CD4-positive, alpha-beta memory T cell (primary cell): Measurements from ENCODE around the gene NCOR2. TPM values are rescaled to one million over a fixed set of nuclear protein-coding genes. Genes with fewer than 3 reads are reported as not detected.
A peak's percentile ranks its signal among the peaks of the same experiment; 100 is the strongest.
"Not testable (repeated sequence)": the region's sequence is repeated elsewhere in the genome, so short reads cannot be mapped to it uniquely, and the experiment has no call there.

ENCODE experiments used
- CTCF ChIA-PET: fragments of 350-600 bp; sonication (Branson Sonifier 250); formaldehyde crosslinking; loops from one replicate; lab custom pipeline; 2021; ENCODE audit warnings: inconsistent platforms; ENCODE audit not compliant: partially characterized antibody; lab: Charles Lee
- POLR2A ChIA-PET: fragments of 350-600 bp; sonication (Branson Sonifier 250); formaldehyde crosslinking; loops from one replicate; lab custom pipeline; 2021; ENCODE audit not compliant: partially characterized antibody; lab: Charles Lee
- DNase-seq, 5 donors: peaks; one replicate each; pipeline versions ENCODE4 v3.0.0 to v3.0.0-alpha.2; 2020 to 2022; ENCODE audit warnings: mixed read lengths in 1 of 5
- H3K27ac ChIP-seq: one replicate; pipeline ENCODE4 v1.7.0; 2013; ENCODE audit warnings: low read depth, low read length
- H3K27me3 ChIP-seq: 2 replicates; pipeline ENCODE4 v1.7.0; 2013; ENCODE audit warnings: mild to moderate bottlenecking, low read length, moderate library complexity; ENCODE audit not compliant: insufficient read depth
- H3K36me3 ChIP-seq: 2 replicates; pipeline ENCODE4 v1.7.0; 2013; ENCODE audit warnings: mild to moderate bottlenecking, low read length, moderate library complexity; ENCODE audit not compliant: insufficient read depth
- H3K4me1 ChIP-seq: 2 replicates; pipeline ENCODE4 v1.7.0; 2013; ENCODE audit warnings: mild to moderate bottlenecking, low read length, moderate library complexity; ENCODE audit not compliant: insufficient read depth
- H3K4me3 ChIP-seq, 2 donors: one replicate each; pipeline ENCODE4 v1.7.0; 2013; ENCODE audit warnings: low read length in 2 of 2, mild to moderate bottlenecking in 1 of 2
- H3K9me3 ChIP-seq, 2 donors: one replicate each; pipeline ENCODE4 v1.7.0; 2013; ENCODE audit warnings: low read length in 2 of 2, control low read depth in 1 of 2; ENCODE audit not compliant: control insufficient read depth in 1 of 2
- H3K27ac Mint-ChIP-seq, 7 donors: one replicate each; pipeline ENCODE4 v1.8.0; 2020 to 2021; ENCODE audit warnings: mixed read lengths in 7 of 7, mild to moderate bottlenecking in 6 of 7, inconsistent platforms in 3 of 7, moderate library complexity in 3 of 7
- H3K27me3 Mint-ChIP-seq, 2 donors: one replicate each; pipeline ENCODE4 v1.8.0; 2020 to 2021; ENCODE audit warnings: mixed read lengths in 2 of 2
- H3K36me3 Mint-ChIP-seq, 2 donors: one replicate each; pipeline ENCODE4 v1.8.0; 2020 to 2021; ENCODE audit warnings: mixed read lengths in 2 of 2, inconsistent platforms in 1 of 2, mild to moderate bottlenecking in 1 of 2
- H3K4me1 Mint-ChIP-seq, 4 donors: one replicate each; pipeline ENCODE4 v1.8.0; 2020 to 2021; ENCODE audit warnings: mixed read lengths in 4 of 4, mild to moderate bottlenecking in 1 of 4
- H3K4me3 Mint-ChIP-seq, 8 donors: one replicate each; pipeline ENCODE4 v1.8.0; 2020 to 2021; ENCODE audit warnings: mixed read lengths in 8 of 8, mild to moderate bottlenecking in 7 of 8, moderate library complexity in 6 of 8, inconsistent platforms in 3 of 8
- H3K9me3 Mint-ChIP-seq, 8 donors: one replicate each; pipeline ENCODE4 v1.8.0; 2020 to 2021; ENCODE audit warnings: mixed read lengths in 8 of 8, mild to moderate bottlenecking in 5 of 8, inconsistent platforms in 3 of 8, moderate library complexity in 1 of 8
- intact Hi-C: fragments of 100-400 bp; cut with micrococcal nuclease; formaldehyde crosslinking; loops from one replicate; pipeline ENCODE4 v1.15.1; 2023
- polyA plus RNA-seq, 2 donors: library from polyadenylated mRNA; unstranded; fragments of 300-500 nt; fragmentation: Illumina TruSeq; gene quantifications; one replicate each; pipeline ENCODE4 v1.2.3, GENCODE V29; 2021
- total RNA-seq, 2 experiments: library from RNA; stranded (reverse); gene quantifications; one replicate each; pipeline ENCODE4 v1.2.3, GENCODE V29; 2021

NCOR2 gene
- total and polyA plus RNA-seq, 4 experiments from 2014 or later: 0.37 to 105 (median 54.5) TPM

DNA sequence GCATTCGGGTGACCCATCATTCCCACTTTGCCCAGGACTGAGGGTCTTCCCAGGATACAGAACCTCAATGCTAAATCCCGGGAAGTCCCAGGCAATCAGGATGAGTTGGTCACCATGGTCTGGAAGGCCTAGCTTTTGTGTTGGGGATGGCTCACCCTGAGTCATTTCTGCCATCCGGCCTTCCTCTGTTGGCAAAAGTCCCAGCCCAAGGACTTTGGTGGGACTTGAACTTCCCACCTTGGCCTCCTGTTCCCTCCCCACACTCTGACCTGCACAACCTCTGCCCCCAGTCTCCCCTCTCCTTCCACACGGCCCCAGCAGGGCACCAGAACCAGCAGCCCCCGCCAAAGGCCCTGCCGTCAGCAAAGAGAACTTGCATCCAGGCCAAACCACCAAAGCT, 24.6 kb upstream of the NCOR2 start:
- Mint-ChIP-seq H3K4me1 (peaks cover 7 to 18% (median 11%) of the 10 kb centered on the region in 4 donors), H3K9me3 (peaks cover 0 to 8% (median 4%) of the 10 kb centered on the region in 8 donors), H3K36me3 (no peaks in the 10 kb centered on the region), H3K27me3 (peaks cover 2 to 4% of the 10 kb centered on the region in 2 donors), H3K27ac (no peak overlapping the region), H3K4me3 (no peak overlapping the region)
- H3K27me3 ChIP-seq: no peaks in the 10 kb centered on the region
- H3K9me3 ChIP-seq: no peaks in the 10 kb centered on the region
- ChIA-PET POLR2A (no interaction called here), CTCF (no interaction called here)
- DNase-seq: no peak
- H3K27ac ChIP-seq: no peak overlapping the region
- no peak overlapping the region for H3K4me3 ChIP-seq
- H3K4me1 ChIP-seq: peaks cover 13% of the 10 kb centered on the region
- intact Hi-C loops: no loop called here
- no peaks in the 10 kb centered on the region for H3K36me3 ChIP-seq

GRCh38 chr12:124590447-124590846, 23.0 kb upstream of the NCOR2 start:
- H3K4me3 ChIP-seq: no peak overlapping the region
- Mint-ChIP-seq H3K9me3 (peaks cover 0 to 8% (median 4%) of the 10 kb centered on the region in 8 donors), H3K36me3 (no peaks in the 10 kb centered on the region), H3K4me3 (no peak overlapping the region), H3K27me3 (peaks cover 2 to 3% of the 10 kb centered on the region in 2 donors), H3K27ac (no peak overlapping the region), H3K4me1 (peaks cover 7 to 18% (median 11%) of the 10 kb centered on the region in 4 donors)
- peaks cover 13% of the 10 kb centered on the region for H3K4me1 ChIP-seq
- POLR2A ChIA-PET: no interaction called here
- intact Hi-C loops: no loop called here
- CTCF ChIA-PET: no interaction called here
- no peaks in the 10 kb centered on the region for H3K27me3 ChIP-seq
- H3K27ac ChIP-seq: no peak overlapping the region
- no peaks in the 10 kb centered on the region for H3K36me3 ChIP-seq
- no peaks in the 10 kb centered on the region for H3K9me3 ChIP-seq
- DNase-seq: no peak

- H3K27ac ChIP-seq: no peak overlapping the region
- H3K4me1 Mint-ChIP-seq: peaks cover 7 to 18% (median 11%) of the 10 kb centered on the region in 4 donors
- intact Hi-C loops: no loop called here
- ChIA-PET CTCF (no interaction called here), POLR2A (interaction anchor here (0.5 kb wide), 1 partner anchor 74 kb away, joined by 3 read pairs; no protein-coding TSS in a partner anchor)
- no peak overlapping the region for H3K4me3 ChIP-seq
- no peaks in the 10 kb centered on the region for H3K36me3 Mint-ChIP-seq
- H3K27ac Mint-ChIP-seq: peak overlapping the region in 5 of 7 donors; percentile 14 to 74 (median 28)
- peaks cover 13% of the 10 kb centered on the region for H3K4me1 ChIP-seq
- no peaks in the 10 kb centered on the region for H3K36me3 ChIP-seq
- H3K4me3 Mint-ChIP-seq: peak overlapping the region in 3 of 8 donors; percentile 29 to 70 (median 37)
- H3K27me3 Mint-ChIP-seq: peaks cover 2% of the 10 kb centered on the region in 2 donors
- H3K9me3 ChIP-seq: no peaks in the 10 kb centered on the region
- peak in 1 of 5 donors; percentile 55 for DNase-seq
- H3K27me3 ChIP-seq: no peaks in the 10 kb centered on the region
- H3K9me3 Mint-ChIP-seq: peaks cover 0 to 8% (median 4%) of the 10 kb centered on the region in 8 donors
Measured at GRCh38 chr12:124588751-124589267, 21.4 kb upstream of the NCOR2 start.

GRCh38 chr12:124588018-124588634, 20.7 kb upstream of the NCOR2 start:
- intact Hi-C loops: no loop called here
- peaks cover 13% of the 10 kb centered on the region for H3K4me1 ChIP-seq
- ChIA-PET POLR2A (interaction anchor here (0.5 kb wide), 1 partner anchor 74 kb away, joined by 3 read pairs; no protein-coding TSS in a partner anchor), CTCF (no interaction called here)
- Mint-ChIP-seq H3K36me3 (no peaks in the 10 kb centered on the region), H3K27me3 (peaks cover 2% of the 10 kb centered on the region in 2 donors), H3K9me3 (peaks cover 0 to 8% (median 4%) of the 10 kb centered on the region in 8 donors), H3K4me1 (peaks cover 7 to 18% (median 11%) of the 10 kb centered on the region in 4 donors), H3K27ac (no peak overlapping the region), H3K4me3 (no peak overlapping the region)
- H3K9me3 ChIP-seq: no peaks in the 10 kb centered on the region
- no peak overlapping the region for H3K27ac ChIP-seq
- H3K4me3 ChIP-seq: no peak overlapping the region
- no peak for DNase-seq
- H3K36me3 ChIP-seq: no peaks in the 10 kb centered on the region
- no peaks in the 10 kb centered on the region for H3K27me3 ChIP-seq

GRCh38 chr12:124586756-124587155, 19.3 kb upstream of the NCOR2 start:
- peaks cover 0 to 8% (median 4%) of the 10 kb centered on the region in 8 donors for H3K9me3 Mint-ChIP-seq
- DNase-seq: no peak
- H3K9me3 ChIP-seq: no peaks in the 10 kb centered on the region
- no peak overlapping the region for H3K27ac Mint-ChIP-seq
- ChIA-PET POLR2A (no interaction called here), CTCF (no interaction called here)
- H3K4me1 ChIP-seq: peaks cover 13% of the 10 kb centered on the region
- peaks cover 7 to 18% (median 10%) of the 10 kb centered on the region in 4 donors for H3K4me1 Mint-ChIP-seq
- no peak overlapping the region for H3K4me3 ChIP-seq
- no peak overlapping the region for H3K4me3 Mint-ChIP-seq
- peaks cover 2% of the 10 kb centered on the region in 2 donors for H3K27me3 Mint-ChIP-seq
- no peaks in the 10 kb centered on the region for H3K36me3 Mint-ChIP-seq
- no peaks in the 10 kb centered on the region for H3K27me3 ChIP-seq
- intact Hi-C loops: no loop called here
- no peaks in the 10 kb centered on the region for H3K36me3 ChIP-seq
- no peak overlapping the region for H3K27ac ChIP-seq

GRCh38 chr12:124584494-124584893, 17.1 kb upstream of the NCOR2 start:
- CTCF ChIA-PET, H3K9me3 ChIP-seq, H3K27me3 ChIP-seq, H3K4me3 ChIP-seq, DNase-seq, H3K4me3 Mint-ChIP-seq, intact Hi-C loops, POLR2A ChIA-PET, H3K27ac Mint-ChIP-seq, H3K36me3 Mint-ChIP-seq, H3K9me3 Mint-ChIP-seq, H3K27ac ChIP-seq, H3K36me3 ChIP-seq, H3K27me3 Mint-ChIP-seq: not testable (repeated sequence)
- H3K4me1 ChIP-seq: peaks cover 12% of the 10 kb centered on the region
- peaks cover 5 to 11% (median 8%) of the 10 kb centered on the region in 4 donors for H3K4me1 Mint-ChIP-seq

- no peak overlapping the region for H3K27ac ChIP-seq
- no peak for DNase-seq
- H3K4me1 ChIP-seq: peaks cover 6% of the 10 kb centered on the region
- intact Hi-C loops: no loop called here
- H3K27me3 ChIP-seq: no peaks in the 10 kb centered on the region
- ChIA-PET POLR2A (no interaction called here), CTCF (no interaction called here)
- Mint-ChIP-seq H3K36me3 (no peaks in the 10 kb centered on the region), H3K27me3 (no peaks in the 10 kb centered on the region), H3K27ac (peak overlapping the region in 1 of 7 donors; percentile 57), H3K4me1 (peaks cover 2 to 4% (median 3%) of the 10 kb centered on the region in 4 donors), H3K4me3 (no peak overlapping the region), H3K9me3 (peaks cover 0 to 13% (median 3%) of the 10 kb centered on the region in 8 donors)
- H3K36me3 ChIP-seq: no peaks in the 10 kb centered on the region
- H3K9me3 ChIP-seq: no peaks in the 10 kb centered on the region
- H3K4me3 ChIP-seq: no peak overlapping the region
Measured at GRCh38 chr12:124583854-124584253, 16.4 kb upstream of the NCOR2 start.
